Measurements from ENCODE around the gene ETF1.

The ETF1 gene

DNA sequence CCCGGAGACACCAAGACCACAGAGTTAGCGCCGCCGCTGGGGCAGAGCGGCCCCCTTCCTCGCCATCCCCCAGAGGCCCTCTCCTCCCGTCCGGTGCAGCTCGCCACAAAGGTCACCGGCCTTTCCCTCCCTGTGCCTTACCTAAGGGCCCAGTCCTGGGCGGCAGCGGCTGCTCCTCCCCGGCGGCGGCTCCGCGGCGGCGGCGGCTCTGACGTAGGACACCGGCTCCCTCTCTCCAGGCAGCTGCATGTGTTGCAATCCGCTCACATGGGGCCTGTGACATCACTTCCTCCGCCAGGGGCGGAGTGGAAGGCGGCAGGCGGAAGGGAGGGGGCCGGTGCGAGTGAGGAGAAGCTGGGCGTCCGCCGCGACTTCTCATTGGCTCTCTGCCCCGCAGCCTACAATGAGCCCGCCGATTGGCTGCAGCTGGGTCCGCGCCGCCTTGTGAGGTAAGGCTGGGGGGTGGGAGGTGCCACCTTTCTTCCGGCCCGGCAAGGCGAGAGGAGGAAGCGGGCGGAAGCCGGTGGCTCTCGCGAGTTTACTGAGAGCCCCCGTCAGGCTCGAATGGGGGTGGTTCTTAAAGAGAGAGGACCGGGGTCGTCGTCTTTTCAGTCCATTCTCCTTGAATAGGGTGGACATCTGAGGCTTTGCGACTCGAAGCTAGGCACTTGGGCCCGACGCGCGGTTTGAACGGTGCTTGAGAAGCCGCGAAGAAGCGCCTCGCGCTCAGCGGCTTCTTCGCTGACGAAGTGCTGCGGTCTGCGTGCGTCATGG lies at the start of gene ETF1:
TSS of gene ETF1 (minus strand) at position 281 of the 774 bp plus-strand sequence. CDS start 318 bp downstream, outside the sequence.
- peak; percentile 98 for DNase-seq (ENCODE audit: low spot score)
- FAIRE-seq, result peak; percentile 62

- FAIRE-seq (no peak), DNase-seq (ENCODE audit: low spot score) (no peak)
These were observed 45.2 kb upstream of the ETF1 start for GRCh38 chr5:138588013-138588788.

GRCh38 chr5:138585157-138585556 lies 42.1 kb upstream of the ETF1 start:
- DNase-seq (ENCODE audit: low spot score), result no peak
- no peak for FAIRE-seq

DNA sequence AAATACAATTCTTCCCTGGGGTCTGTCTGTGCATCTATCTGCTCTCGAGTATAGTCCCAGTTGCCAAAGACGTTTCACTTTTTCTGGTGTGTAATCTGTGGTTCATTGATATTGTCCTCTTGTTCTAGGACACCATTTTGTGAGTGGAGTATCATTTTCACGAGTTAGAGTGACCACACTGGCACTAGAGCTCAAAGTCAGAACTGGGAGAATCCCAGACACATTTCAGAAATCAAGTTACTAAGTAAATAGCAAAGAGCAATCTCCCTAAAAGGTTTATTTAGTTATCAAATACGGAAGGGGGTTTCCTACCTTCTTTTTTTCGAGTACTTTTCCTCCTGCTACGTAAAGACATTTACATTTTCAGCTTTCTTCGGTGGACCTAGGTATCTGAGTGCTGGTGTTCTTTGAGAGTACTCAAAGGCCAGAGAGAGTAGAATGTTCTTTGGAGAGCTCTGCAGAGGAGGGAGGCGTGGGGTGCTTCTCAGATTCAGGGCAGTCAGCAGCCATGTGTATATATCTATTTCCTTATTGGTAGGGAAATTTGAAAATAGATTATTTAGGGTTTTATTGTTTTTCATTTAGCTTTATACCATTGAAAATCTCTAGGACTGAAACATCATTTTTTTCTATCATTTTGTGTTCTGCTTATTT lies 41.1 kb upstream of the ETF1 start:
- FAIRE-seq (no peak), DNase-seq (ENCODE audit: low spot score) (no peak)

GRCh38 chr5:138582959-138583358 lies 39.9 kb upstream of the ETF1 start:
- no peak for FAIRE-seq
- DNase-seq (ENCODE audit: low spot score), result no peak

GRCh38 chr5:138580777-138581176 lies 37.7 kb upstream of the ETF1 start:
- DNase-seq (ENCODE audit: low spot score), result no peak
- FAIRE-seq, result no peak

- DNase-seq (ENCODE audit: low spot score) (no peak), FAIRE-seq (no peak)
These were observed 37.0 kb upstream of the ETF1 start for GRCh38 chr5:138580001-138580400.

DNA sequence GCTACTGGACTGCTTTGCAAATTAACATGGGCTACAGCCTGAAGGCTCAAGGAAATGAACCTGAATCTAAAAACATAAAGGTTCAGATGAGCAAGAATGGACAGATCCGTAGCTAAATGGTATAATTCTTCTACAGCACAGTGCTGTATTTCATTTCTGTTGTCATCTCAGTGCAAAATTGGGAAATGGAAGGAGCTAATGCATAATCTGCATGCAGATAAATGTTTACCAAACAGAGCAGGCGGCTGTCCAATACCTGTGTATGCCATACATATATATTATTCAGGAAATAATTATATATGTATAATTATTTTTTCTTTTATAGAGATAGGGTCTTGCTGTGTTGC lies 36.5 kb upstream of the ETF1 start:
- FAIRE-seq (no peak), DNase-seq (ENCODE audit: low spot score) (no peak)

GRCh38 chr5:138577452-138577851 lies 34.4 kb upstream of the ETF1 start:
- FAIRE-seq (no peak), DNase-seq (ENCODE audit: low spot score) (no peak)

- DNase-seq (ENCODE audit: low spot score) (peak; percentile 97), FAIRE-seq (no peak)
These were observed 32.4 kb upstream of the ETF1 start, which contains the start of gene HSPA9 for GRCh38 chr5:138575194-138576015. Gene HSPA9 (minus strand): TSS chr5:138575401. CDS start chr5:138575318, 83 bp downstream.

GRCh38 chr5:138574744-138575193 lies 31.7 kb upstream of the ETF1 start:
- FAIRE-seq (no peak), DNase-seq (ENCODE audit: low spot score) (no peak)

- FAIRE-seq (no peak), DNase-seq (ENCODE audit: low spot score) (no peak)
These were observed 31.1 kb upstream of the ETF1 start for GRCh38 chr5:138573949-138574670.

GRCh38 chr5:138573223-138573622 lies 30.2 kb upstream of the ETF1 start:
- FAIRE-seq (no peak), DNase-seq (ENCODE audit: low spot score) (no peak)

- FAIRE-seq, result no peak
- no peak for DNase-seq (ENCODE audit: low spot score)
These were observed 27.8 kb upstream of the ETF1 start for GRCh38 chr5:138570871-138571270.

DNA sequence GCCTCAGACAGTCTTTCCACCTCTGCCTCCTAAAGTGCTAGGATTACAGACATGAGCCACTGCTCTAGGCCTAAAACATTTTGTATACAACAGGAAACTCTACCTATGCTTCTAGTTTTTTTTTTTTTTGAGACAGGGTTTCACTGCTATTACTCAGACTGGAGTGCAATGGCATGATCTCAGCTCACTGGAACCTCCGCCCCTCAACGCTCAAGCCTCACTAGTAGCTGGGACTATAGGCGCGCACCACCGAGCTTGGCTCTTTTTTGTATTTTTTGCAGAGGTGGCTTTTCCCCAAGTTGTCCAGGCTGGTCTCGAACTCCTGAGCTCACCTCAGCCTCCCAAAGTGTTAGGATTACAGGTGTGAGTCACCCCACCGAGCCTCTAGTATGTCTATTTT lies 26.7 kb upstream of the ETF1 start:
- FAIRE-seq, result no peak
- DNase-seq (ENCODE audit: low spot score), result no peak

DNA sequence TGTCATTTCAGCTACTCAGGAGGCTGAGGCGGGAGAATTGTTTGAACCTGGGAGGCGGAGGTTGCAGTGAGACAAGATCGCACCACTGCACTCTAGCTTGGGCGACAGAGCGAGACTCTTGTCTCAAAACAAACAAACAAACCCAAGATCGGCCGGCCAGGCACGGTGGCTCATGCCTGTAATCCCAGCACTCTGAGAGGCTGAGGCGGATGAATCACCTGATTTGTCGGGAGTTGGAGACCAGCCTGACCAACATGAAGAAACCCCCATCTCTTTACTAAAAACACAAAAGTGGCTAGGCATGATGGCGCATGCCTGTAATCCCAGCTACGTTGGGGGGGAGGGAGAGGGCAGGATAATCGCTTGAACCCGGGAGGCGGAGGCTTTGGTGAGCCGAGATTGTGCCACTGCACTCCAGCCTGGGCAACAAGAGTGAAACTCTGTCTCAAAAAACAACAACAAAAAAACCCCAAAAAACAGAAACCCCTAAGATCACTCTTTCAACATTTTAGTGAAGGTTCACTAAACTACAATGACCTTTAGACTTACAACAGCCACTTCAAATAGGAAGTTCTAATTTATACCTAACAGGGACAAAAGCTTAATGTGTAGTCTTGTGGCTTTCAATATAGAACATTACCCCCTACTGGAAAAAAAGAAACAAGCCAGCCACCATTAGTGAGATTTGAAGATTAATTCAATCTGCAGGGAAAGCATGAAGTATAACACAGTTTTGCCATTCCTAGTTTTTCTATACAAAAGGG lies 25.2 kb upstream of the ETF1 start:
- FAIRE-seq (no peak), DNase-seq (ENCODE audit: low spot score) (no peak)

GRCh38 chr5:138566792-138567191 lies 23.8 kb upstream of the ETF1 start:
- FAIRE-seq (no peak), DNase-seq (ENCODE audit: low spot score) (no peak)

DNA sequence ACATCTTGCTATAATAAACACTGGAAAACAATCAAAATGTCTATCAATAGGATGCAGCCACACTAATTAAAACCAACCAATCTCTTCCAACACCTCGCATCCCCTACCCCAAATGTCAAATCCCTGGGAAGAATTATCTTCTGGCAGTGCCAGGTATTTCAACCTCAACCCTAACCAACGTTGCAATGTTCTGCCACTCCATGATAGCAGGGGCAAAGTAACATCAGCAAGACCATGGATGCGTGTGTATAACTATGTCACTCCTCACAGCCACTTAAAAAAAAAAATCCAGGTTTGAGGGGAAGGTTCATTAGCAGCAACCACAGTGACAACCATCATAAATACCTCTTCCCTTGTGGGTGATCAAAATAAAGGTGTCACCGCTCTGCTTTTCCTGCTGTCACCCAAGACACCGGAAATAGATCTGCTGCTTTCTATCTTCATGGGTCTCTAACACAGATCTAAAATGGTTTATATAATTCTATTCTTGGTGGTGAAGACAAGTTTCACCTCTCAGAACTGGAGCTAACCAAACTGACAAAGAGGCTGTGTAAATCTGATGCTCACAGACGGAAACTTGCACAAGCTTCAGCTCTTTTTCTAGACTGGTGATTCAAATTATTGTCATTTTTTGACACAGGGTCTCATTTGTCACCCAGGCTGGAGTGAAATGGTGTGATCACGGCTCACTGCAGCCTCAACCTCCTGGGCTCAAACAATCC lies 22.2 kb upstream of the ETF1 start:
- no peak for DNase-seq (ENCODE audit: low spot score)
- no peak for FAIRE-seq

- DNase-seq (ENCODE audit: low spot score) (no peak), FAIRE-seq (no peak)
These were observed 21.2 kb upstream of the ETF1 start for GRCh38 chr5:138564242-138564641.

All from urothelium cell line (cell line).